ENCODE data around the gene WDR43.

DNA sequence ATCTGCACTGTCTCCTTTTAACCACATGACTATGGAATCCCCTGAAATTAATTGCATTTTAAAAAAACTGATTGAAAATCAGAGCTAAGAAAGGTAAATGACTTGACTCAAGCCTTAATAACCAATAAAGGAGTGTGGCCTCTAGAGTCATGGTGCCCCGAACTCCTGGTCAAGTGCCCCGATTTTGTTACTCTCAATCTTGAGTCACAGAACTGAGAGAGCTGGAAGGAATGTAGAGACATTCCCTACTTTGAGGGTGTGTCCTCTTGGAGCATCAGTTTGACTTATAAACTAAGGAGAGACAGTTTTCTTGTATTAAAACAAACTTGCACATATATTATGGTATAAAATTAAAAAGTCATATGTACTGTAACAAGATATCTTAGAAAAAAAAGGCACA is 2.4 kb downstream of the WDR43 start:
- TF ChIP-seq, protein P1, sequence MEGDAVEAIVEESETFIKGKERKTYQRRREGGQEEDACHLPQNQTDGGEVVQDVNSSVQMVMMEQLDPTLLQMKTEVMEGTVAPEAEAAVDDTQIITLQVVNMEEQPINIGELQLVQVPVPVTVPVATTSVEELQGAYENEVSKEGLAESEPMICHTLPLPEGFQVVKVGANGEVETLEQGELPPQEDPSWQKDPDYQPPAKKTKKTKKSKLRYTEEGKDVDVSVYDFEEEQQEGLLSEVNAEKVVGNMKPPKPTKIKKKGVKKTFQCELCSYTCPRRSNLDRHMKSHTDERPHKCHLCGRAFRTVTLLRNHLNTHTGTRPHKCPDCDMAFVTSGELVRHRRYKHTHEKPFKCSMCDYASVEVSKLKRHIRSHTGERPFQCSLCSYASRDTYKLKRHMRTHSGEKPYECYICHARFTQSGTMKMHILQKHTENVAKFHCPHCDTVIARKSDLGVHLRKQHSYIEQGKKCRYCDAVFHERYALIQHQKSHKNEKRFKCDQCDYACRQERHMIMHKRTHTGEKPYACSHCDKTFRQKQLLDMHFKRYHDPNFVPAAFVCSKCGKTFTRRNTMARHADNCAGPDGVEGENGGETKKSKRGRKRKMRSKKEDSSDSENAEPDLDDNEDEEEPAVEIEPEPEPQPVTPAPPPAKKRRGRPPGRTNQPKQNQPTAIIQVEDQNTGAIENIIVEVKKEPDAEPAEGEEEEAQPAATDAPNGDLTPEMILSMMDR (IDR thresholded peaks at IDR 0.05) = no peak
- TF ChIP-seq POLR2A (IDR thresholded peaks at IDR 0.05) = no peak
- no peak for TF ChIP-seq POLR2AphosphoS5 (IDR thresholded peaks at IDR 0.05)
- no peak for TF ChIP-seq EP300 (IDR thresholded peaks at IDR 0.05)

All from sigmoid colon (tissue), 4 donors.